ENCODE data around the gene NDUFAF4.

Gene NDUFAF4

GRCh38 chr6:96876886-96877545, 20.7 kb downstream of the NDUFAF4 start:
- no peak for TF ChIP-seq CTCF (conservative IDR thresholded peaks at IDR 0.05; ENCODE audit: low read depth, low read length)
- Histone ChIP-seq H3K27me3 (ENCODE audit: insufficient read depth, low read depth) (no peaks in the 10 kb centered on the region), H3K79me2 (ENCODE audit: insufficient read depth, low read depth) (no peaks in the 10 kb centered on the region), H3K4me2 (no peak overlapping the region), H2AFZ (ENCODE audit: low read depth) (no peak overlapping the region), H3K4me1 (ENCODE audit: low read depth, poor library complexity, severe bottlenecking) (no peaks in the 10 kb centered on the region), H3K27ac (no peak overlapping the region), H3K36me3 (ENCODE audit: insufficient read depth) (no peaks in the 10 kb centered on the region), H3K4me3 (IDR thresholded peaks at IDR 0.05; ENCODE audit: insufficient read depth, low read depth, low read length) (no peak overlapping the region), H4K20me1 (ENCODE audit: insufficient read depth) (no peaks in the 10 kb centered on the region), H3K9ac (no peak overlapping the region)

GRCh38 chr6:96872976-96873375, 24.7 kb downstream of the NDUFAF4 start:
- no peaks in the 10 kb centered on the region for H3K36me3 ChIP-seq (ENCODE audit: insufficient read depth)

DNA sequence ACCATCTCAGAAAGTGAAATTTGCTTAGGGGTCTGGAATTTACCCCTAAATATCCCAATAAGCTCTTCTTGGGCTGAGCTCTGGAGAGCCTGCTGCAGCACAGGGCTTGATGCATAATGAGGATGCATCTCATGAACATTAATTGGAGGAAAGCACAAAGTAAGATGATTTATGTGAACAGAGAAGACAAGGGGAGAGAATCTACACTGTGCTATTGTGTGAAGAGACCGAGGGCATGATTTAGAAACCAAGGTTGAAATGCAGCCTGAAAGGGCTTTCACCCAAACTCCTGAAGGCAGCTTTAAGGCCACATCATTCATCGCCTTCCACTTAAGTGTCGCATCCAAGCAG, 32.7 kb downstream of the NDUFAF4 start:
- no peaks in the 10 kb centered on the region for H3K27me3 ChIP-seq (ENCODE audit: insufficient read depth, low read depth)
- no peaks in the 10 kb centered on the region for H4K20me1 ChIP-seq (ENCODE audit: insufficient read depth)
- H3K4me2 ChIP-seq: no peak overlapping the region
- H3K27ac ChIP-seq: no peak overlapping the region
- no peak for TF ChIP-seq CTCF (conservative IDR thresholded peaks at IDR 0.05; ENCODE audit: low read depth, low read length)
- no peaks in the 10 kb centered on the region for H3K79me2 ChIP-seq (ENCODE audit: insufficient read depth, low read depth)
- H3K4me3 ChIP-seq (IDR thresholded peaks at IDR 0.05; ENCODE audit: insufficient read depth, low read depth, low read length): no peak overlapping the region
- no peak overlapping the region for H2AFZ ChIP-seq (ENCODE audit: low read depth)
- no peaks in the 10 kb centered on the region for H3K36me3 ChIP-seq (ENCODE audit: insufficient read depth)
- no peak overlapping the region for H3K9ac ChIP-seq
- no peaks in the 10 kb centered on the region for H3K4me1 ChIP-seq (ENCODE audit: low read depth, poor library complexity, severe bottlenecking)

More at GRCh38 chr6:96872976-96873375, 24.7 kb downstream of the NDUFAF4 start:
- H3K79me2 ChIP-seq (ENCODE audit: insufficient read depth, low read depth): no peaks in the 10 kb centered on the region
- no peak overlapping the region for H3K9ac ChIP-seq
- H4K20me1 ChIP-seq (ENCODE audit: insufficient read depth): no peaks in the 10 kb centered on the region
- no peaks in the 10 kb centered on the region for H3K4me1 ChIP-seq (ENCODE audit: low read depth, poor library complexity, severe bottlenecking)
- no peaks in the 10 kb centered on the region for H3K27me3 ChIP-seq (ENCODE audit: insufficient read depth, low read depth)
- no peak overlapping the region for H2AFZ ChIP-seq (ENCODE audit: low read depth)
- no peak overlapping the region for H3K4me2 ChIP-seq
- H3K4me3 ChIP-seq (IDR thresholded peaks at IDR 0.05; ENCODE audit: insufficient read depth, low read depth, low read length): no peak overlapping the region
- TF ChIP-seq CTCF (conservative IDR thresholded peaks at IDR 0.05; ENCODE audit: low read depth, low read length): no peak
- no peak overlapping the region for H3K27ac ChIP-seq

- H3K4me1 ChIP-seq (ENCODE audit: low read depth, poor library complexity, severe bottlenecking): no peaks in the 10 kb centered on the region
- no peak overlapping the region for H3K4me2 ChIP-seq
- H3K79me2 ChIP-seq (ENCODE audit: insufficient read depth, low read depth): no peaks in the 10 kb centered on the region
- no peak overlapping the region for H3K9ac ChIP-seq
- H3K36me3 ChIP-seq (ENCODE audit: insufficient read depth): no peaks in the 10 kb centered on the region
- no peaks in the 10 kb centered on the region for H4K20me1 ChIP-seq (ENCODE audit: insufficient read depth)
- TF ChIP-seq CTCF (conservative IDR thresholded peaks at IDR 0.05; ENCODE audit: low read depth, low read length): no peak
- H2AFZ ChIP-seq (ENCODE audit: low read depth): no peak overlapping the region
- no peak overlapping the region for H3K4me3 ChIP-seq (IDR thresholded peaks at IDR 0.05; ENCODE audit: insufficient read depth, low read depth, low read length)
- H3K27me3 ChIP-seq (ENCODE audit: insufficient read depth, low read depth): no peaks in the 10 kb centered on the region
- H3K27ac ChIP-seq: no peak overlapping the region
These were observed 33.3 kb downstream of the NDUFAF4 start for GRCh38 chr6:96864216-96865054.
